HCT116 (cell line): ENCODE data around the gene PHC3. TPM values are rescaled to one million over a fixed set of nuclear protein-coding genes. Genes with fewer than 3 reads are reported as not detected.

Source experiments
- ATAC-seq: fragments of 200-7000 bp; cut with Tn5 transposase; 2 replicates; pipeline ENCODE4 v1.9.1; 2020; ENCODE audit warnings: mild to moderate bottlenecking, moderate library complexity
- BruUV-seq: library from RNA; stranded (reverse); fragments of 400-500 nt; replicated peaks from 2 replicates; lab custom pipeline; 2021; lab: Mats Ljungman, UMichigan
- CTCF ChIA-PET: fragments of 300-600 bp; sonication (Branson Sonifier 250); formaldehyde crosslinking; loops from one replicate; lab custom pipeline; 2021; ENCODE audit warnings: antibody characterized with exemption; lab: Charles Lee
- POLR2A ChIA-PET: fragments of 300-600, 350-600 bp; sonication (Branson Sonifier 250); formaldehyde crosslinking; loops from one replicate; lab custom pipeline; 2021; ENCODE audit warnings: antibody characterized with exemption; lab: Charles Lee
- RAD21 ChIA-PET, 2 experiments: fragments of 300-600 bp; sonication (Branson Sonifier 250); formaldehyde crosslinking; loops; one replicate each; lab custom pipeline; 2023; ENCODE audit warnings: low total read pairs in 2 of 2; ENCODE audit not compliant: uncharacterized antibody in 2 of 2, unreplicated experiment in 2 of 2, low non-redundant PET in 1 of 2; lab: Charles Lee
- DNase-seq: peaks from one replicate; pipeline ENCODE4 v3.0.0-alpha.2; 2010; ENCODE audit warnings: low read depth, low spot score
- H2AFZ ChIP-seq: fragments of 200-600 bp; shearing (Covaris generic), sonication (generic); 2 replicates; pipeline ENCODE4 v1.6.1; 2017; ENCODE audit warnings: low read depth, mixed run types, mixed read lengths, antibody characterized with exemption, low read length; ENCODE audit not compliant: poor library complexity, severe bottlenecking
- H3K27ac ChIP-seq: 2 replicates; pipeline ENCODE4 v1.5.1; 2012; ENCODE audit warnings: low read depth, low read length
- H3K27me3 ChIP-seq: fragments of 200-600 bp; sonication (generic); 2 replicates; pipeline ENCODE4 v1.6.1; 2016; ENCODE audit warnings: mixed run types, low read length, mixed read lengths; ENCODE audit not compliant: insufficient read depth
- H3K36me3 ChIP-seq, 2 experiments: fragments of 200-500 bp in 1 of 2; fragments of 200-600 bp in 1 of 2; sonication (Bioruptor generic) in 1 of 2; sonication (generic) in 1 of 2; 2 replicates each; pipeline versions ENCODE4 v1.5.1 to v1.6.1; 2014 to 2016; ENCODE audit warnings: low read length in 2 of 2, inconsistent platforms in 1 of 2, mixed read lengths in 1 of 2, mixed run types in 1 of 2; ENCODE audit not compliant: insufficient read depth in 2 of 2, control insufficient read depth in 1 of 2
- H3K4me1 ChIP-seq, 2 experiments: fragments of 200-600 bp in 1 of 2; sonication (generic) in 1 of 2; 2 replicates each; pipeline versions ENCODE4 v1.5.1 to v1.6.1; 2012 to 2017; ENCODE audit warnings: low read length in 2 of 2, inconsistent platforms in 1 of 2, mild to moderate bottlenecking in 1 of 2, mixed read lengths in 1 of 2, mixed run types in 1 of 2, moderate library complexity in 1 of 2; ENCODE audit not compliant: insufficient read depth in 2 of 2, control insufficient read depth in 1 of 2
- H3K4me2 ChIP-seq: fragments of 200-600 bp; sonication (generic); 2 replicates; pipeline ENCODE4 v1.6.1; 2017; ENCODE audit warnings: mixed run types, low read length, mixed read lengths
- H3K4me3 ChIP-seq, 2 experiments: fragments of 200-600 bp in 1 of 2; sonication (generic) in 1 of 2; replicated peaks in 1 of 2; 2 replicates each; pipeline ENCODE4 v1.5.1; 2011 to 2016; ENCODE audit warnings: low read length in 2 of 2, control low read depth in 1 of 2, low read depth in 1 of 2, mild to moderate bottlenecking in 1 of 2, mixed read lengths in 1 of 2, mixed run types in 1 of 2
- H3K79me2 ChIP-seq: fragments of 200-600 bp; sonication (generic); 2 replicates; pipeline ENCODE4 v1.6.1; 2017; ENCODE audit warnings: mild to moderate bottlenecking, mixed run types, low read length, moderate library complexity, mixed read lengths; ENCODE audit not compliant: insufficient read depth
- H3K9ac ChIP-seq: fragments of 200-600 bp; sonication (generic); 2 replicates; pipeline ENCODE4 v1.6.1; 2016; ENCODE audit warnings: low read length, mixed read lengths
- H3K9me2 ChIP-seq: fragments of 200-600 bp; sonication (generic), shearing (Covaris generic); 2 replicates; pipeline ENCODE4 v1.6.1; 2017; ENCODE audit warnings: mixed run types, mild to moderate bottlenecking, moderate library complexity; ENCODE audit not compliant: insufficient read depth
- H3K9me3 ChIP-seq, 2 experiments: fragments of 200-500 bp in 1 of 2; fragments of 200-600 bp in 1 of 2; sonication (Bioruptor generic) in 1 of 2; sonication (generic) in 1 of 2; 2 replicates each; pipeline ENCODE4 v1.6.1; 2014 to 2017; ENCODE audit warnings: low read length in 2 of 2, mixed read lengths in 2 of 2, inconsistent platforms in 1 of 2, low read depth in 1 of 2, mild to moderate bottlenecking in 1 of 2, mixed run types in 1 of 2, moderate library complexity in 1 of 2; ENCODE audit not compliant: control insufficient read depth in 1 of 2, insufficient read depth in 1 of 2
- H4K20me1 ChIP-seq: fragments of 200-600 bp; sonication (generic), shearing (Covaris generic); 2 replicates; pipeline ENCODE4 v1.6.1; 2017; ENCODE audit warnings: mixed run types, mild to moderate bottlenecking, moderate library complexity; ENCODE audit not compliant: insufficient read depth
- ATF3 ChIP-seq: IDR thresholded peaks from 2 replicates; pipeline ENCODE4 v1.6.1; 2012
- CBX3 ChIP-seq: IDR thresholded peaks from 2 replicates; pipeline ENCODE4 v1.6.1; 2012; ENCODE audit warnings: low read depth
- CEBPB ChIP-seq: IDR thresholded peaks from 2 replicates; pipeline ENCODE4 v1.6.1; 2012; ENCODE audit warnings: low read depth
- CTCF ChIP-seq, 3 experiments: fragments of 200-600 bp in 1 of 3; sonication (generic) in 1 of 3; IDR thresholded peaks in 2 of 3; conservative IDR thresholded peaks in 1 of 3; 2 replicates each; pipeline ENCODE4 v1.5.1; 2012 to 2017; ENCODE audit warnings: low read depth in 2 of 3, low read length in 2 of 3, antibody characterized with exemption in 1 of 3, borderline replicate concordance in 1 of 3, control low read depth in 1 of 3, mild to moderate bottlenecking in 1 of 3, mixed read lengths in 1 of 3, mixed run types in 1 of 3, moderate library complexity in 1 of 3; ENCODE audit not compliant: insufficient read depth in 1 of 3
- EGR1 ChIP-seq: IDR thresholded peaks from 2 replicates; pipeline ENCODE4 v1.6.1; 2012; ENCODE audit warnings: low read depth
- FOSL1 ChIP-seq: IDR thresholded peaks from 2 replicates; pipeline ENCODE4 v1.6.1; 2012; ENCODE audit warnings: low read depth
- MAX ChIP-seq: IDR thresholded peaks from 2 replicates; pipeline ENCODE4 v1.6.1; 2012
- RAD21 ChIP-seq: IDR thresholded peaks from 2 replicates; pipeline ENCODE4 v1.6.1; 2012; ENCODE audit warnings: low read depth, mild to moderate bottlenecking
- REST ChIP-seq: IDR thresholded peaks from 2 replicates; pipeline ENCODE4 v1.6.1; 2012; ENCODE audit warnings: low read depth
- SIN3A ChIP-seq: IDR thresholded peaks from 2 replicates; pipeline ENCODE4 v1.6.1; 2012; ENCODE audit warnings: low read depth
- SRF ChIP-seq: IDR thresholded peaks from 2 replicates; pipeline ENCODE4 v1.6.1; 2012; ENCODE audit warnings: low read depth
- TCF7L2 ChIP-seq: IDR thresholded peaks from 2 replicates; pipeline ENCODE4 v1.7.0; 2011; ENCODE audit warnings: borderline replicate concordance, inconsistent platforms; ENCODE audit not compliant: insufficient read depth, insufficient read length; ENCODE audit errors: extremely low read depth
- YY1 ChIP-seq: IDR thresholded peaks from 2 replicates; pipeline ENCODE4 v1.6.1; 2011; ENCODE audit warnings: low read length, low read depth, moderate library complexity, mild to moderate bottlenecking; ENCODE audit not compliant: insufficient replicate concordance; ENCODE audit errors: extremely low read depth
- ZBTB33 ChIP-seq: IDR thresholded peaks from 2 replicates; pipeline ENCODE4 v1.6.1; 2011; ENCODE audit warnings: mild to moderate bottlenecking, low read length, moderate library complexity; ENCODE audit not compliant: insufficient replicate concordance; ENCODE audit errors: extremely low read depth
- ZFX ChIP-seq: fragments of 450-650 bp; IDR thresholded peaks from 2 replicates; pipeline ENCODE4 v1.6.1; 2017
- ZNF274 ChIP-seq: fragments of 200-500 bp; sonication (Bioruptor generic); IDR thresholded peaks from 2 replicates; pipeline ENCODE4 v1.6.1; 2014; ENCODE audit warnings: mild to moderate bottlenecking, low read depth, low read length, inconsistent platforms
- intact Hi-C: fragments of 100-400 bp; cut with micrococcal nuclease; formaldehyde crosslinking; loops from 2 replicates; pipeline ENCODE4 v1.10.0; 2022
- total RNA-seq: library from RNA; stranded (reverse); gene quantifications from one replicate; pipeline ENCODE4 v1.2.1, GENCODE V29; 2021; ENCODE audit not compliant: unreplicated experiment

Gene PHC3
- total RNA-seq, 1 experiment from 2014 or later, result 40.1 TPM

GRCh38 chr3:170203457-170203856, 21.9 kb upstream of the PHC3 start (continued):
- TF ChIP-seq CEBPB (no peak), TCF7L2 (no peak), ZFX (no peak), SRF (no peak)

GRCh38 chr3:170201527-170201926, 20.0 kb upstream of the PHC3 start:
- no peak for DNase-seq
- Histone ChIP-seq H3K4me2 (no peak overlapping the region), H3K4me3 (no peak overlapping the region), H3K4me1 (peaks cover 0 to 7% of the 10 kb centered on the region in 2 experiments; a peak in 2 of 4 replicates), H3K27me3 (no peaks in the 10 kb centered on the region), H4K20me1 (no peaks in the 10 kb centered on the region)
- ChIA-PET CTCF (interaction anchor here (1.2 kb wide), 1 partner anchor 12 kb away, joined by 4 read pairs; no protein-coding TSS in a partner anchor), POLR2A (no interaction called here)
- BruUV-seq, result no TSS peak
- TF ChIP-seq ZBTB33 (no peak), ZNF274 (no peak), RAD21 (no peak), CEBPB (no peak), MAX (no peak), CTCF (IDR thresholded peaks at IDR 0.05 in 2 of 3, conservative IDR thresholded peaks at IDR 0.05 in 1 of 3; ENCODE audit: borderline replicate concordance in 1 of 3, insufficient read depth in 1 of 3, low read depth in 2 of 3, low read length in 2 of 3) (no peak), FOSL1 (no peak), SIN3A (no peak), ATF3 (no peak), REST (no peak), EGR1 (no peak), CBX3 (no peak), YY1 (no peak), TCF7L2 (no peak)
- TF ChIP-seq, all 23 proteins: peak for 0
- H3K79me2 ChIP-seq, result no peaks in the 10 kb centered on the region
- no peaks in the 10 kb centered on the region for H3K36me3 ChIP-seq
- H3K9me3 ChIP-seq, result no peaks in the 10 kb centered on the region
- RAD21 ChIA-PET, result no interaction called here
- H2AFZ ChIP-seq, result no peak overlapping the region
- H3K27ac ChIP-seq, result no peak overlapping the region
- intact Hi-C loops, result no loop called here
- no peak overlapping the region for H3K9ac ChIP-seq
- no peak for ATAC-seq
- no peaks in the 10 kb centered on the region for H3K9me2 ChIP-seq
